GM23338 (cell line): ENCODE measurements around the gene RPTOR.

Experiments used
- CREB1 ChIP-seq: fragments of 250-450 bp; sonication (Bioruptor Pico); IDR thresholded peaks from 2 replicates; pipeline ENCODE4 v1.5.0; 2020; ENCODE audit warnings: low read depth, mild to moderate bottlenecking, moderate library complexity
- EZH2 ChIP-seq: fragments of 200-600 bp; sonication (generic); IDR thresholded peaks from one replicate; pipeline ENCODE4 v1.8.0; 2017; ENCODE audit warnings: antibody characterized with exemption, mild to moderate bottlenecking, low read depth; ENCODE audit not compliant: unreplicated experiment
- EZH2phosphoT487 ChIP-seq: fragments of 200-600 bp; sonication (generic); IDR thresholded peaks from one replicate; pipeline ENCODE4 v1.8.1; 2018; ENCODE audit warnings: antibody characterized with exemption; ENCODE audit not compliant: unreplicated experiment
- JUNB ChIP-seq: IDR thresholded peaks from one replicate; pipeline ENCODE4 v1.6.1; 2016; ENCODE audit warnings: antibody characterized with exemption; ENCODE audit not compliant: unreplicated experiment
- POLR2AphosphoS5 ChIP-seq: IDR thresholded peaks from 2 replicates; pipeline ENCODE4 v1.6.1; 2016; ENCODE audit warnings: antibody characterized with exemption, low read depth
- STAT1 ChIP-seq: IDR thresholded peaks from one replicate; pipeline ENCODE4 v1.6.1; 2016; ENCODE audit warnings: antibody characterized with exemption; ENCODE audit not compliant: unreplicated experiment
- ZNF114 ChIP-seq: fragments of 250-450 bp; sonication (Bioruptor Pico); IDR thresholded peaks from 2 replicates; pipeline ENCODE4 v1.5.0; 2020; ENCODE audit warnings: mild to moderate bottlenecking, moderate library complexity
- ZNF331 ChIP-seq: fragments of 250-450 bp; sonication (Bioruptor Pico); IDR thresholded peaks from 2 replicates; pipeline ENCODE4 v1.5.0; 2020; ENCODE audit warnings: low read depth, mild to moderate bottlenecking, moderate library complexity
- TF ChIP-seq, protein P1 (sequence below), 2 experiments: fragments of 200-600 bp in 1 of 2; sonication (generic) in 1 of 2; conservative IDR thresholded peaks; 2 replicates each; pipeline versions ENCODE4 v1.5.1 to v1.6.1; 2016 to 2017; ENCODE audit warnings: antibody characterized with exemption in 2 of 2, low read depth in 2 of 2, mild to moderate bottlenecking in 2 of 2, moderate library complexity in 1 of 2
- TF ChIP-seq, protein P2 (sequence below): IDR thresholded peaks from one replicate; pipeline ENCODE4 v1.6.1; 2018; ENCODE audit warnings: antibody characterized with exemption; ENCODE audit not compliant: unreplicated experiment
- TF ChIP-seq, protein P3 (sequence below): fragments of 250-450 bp; sonication (Bioruptor Pico); IDR thresholded peaks from 2 replicates; pipeline ENCODE4 v1.5.0; 2020; ENCODE audit warnings: mild to moderate bottlenecking, moderate library complexity
- TF ChIP-seq, protein P4 (sequence below): IDR thresholded peaks from 2 replicates; pipeline ENCODE4 v1.6.1; 2016; ENCODE audit warnings: antibody characterized with exemption

DNA sequence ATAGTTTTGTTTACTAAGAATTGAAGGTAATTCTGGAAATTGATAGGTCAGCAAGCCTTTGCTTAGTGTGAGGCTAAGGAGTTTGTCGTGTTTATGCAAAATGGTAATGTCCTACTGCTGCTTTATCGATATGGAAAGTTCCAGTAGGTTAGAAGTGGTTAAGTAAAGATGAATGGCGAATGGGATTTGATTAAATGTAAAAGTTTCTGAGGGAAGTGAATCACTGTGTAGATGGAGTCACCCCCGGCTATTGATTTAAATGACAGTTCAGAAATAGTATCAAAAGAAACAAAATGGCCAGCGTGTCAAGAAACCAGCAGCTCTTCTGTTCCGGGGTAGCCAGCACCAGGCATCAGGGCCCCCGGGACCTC lies 131.4 kb downstream of the RPTOR start:
- TF ChIP-seq, protein P1, sequence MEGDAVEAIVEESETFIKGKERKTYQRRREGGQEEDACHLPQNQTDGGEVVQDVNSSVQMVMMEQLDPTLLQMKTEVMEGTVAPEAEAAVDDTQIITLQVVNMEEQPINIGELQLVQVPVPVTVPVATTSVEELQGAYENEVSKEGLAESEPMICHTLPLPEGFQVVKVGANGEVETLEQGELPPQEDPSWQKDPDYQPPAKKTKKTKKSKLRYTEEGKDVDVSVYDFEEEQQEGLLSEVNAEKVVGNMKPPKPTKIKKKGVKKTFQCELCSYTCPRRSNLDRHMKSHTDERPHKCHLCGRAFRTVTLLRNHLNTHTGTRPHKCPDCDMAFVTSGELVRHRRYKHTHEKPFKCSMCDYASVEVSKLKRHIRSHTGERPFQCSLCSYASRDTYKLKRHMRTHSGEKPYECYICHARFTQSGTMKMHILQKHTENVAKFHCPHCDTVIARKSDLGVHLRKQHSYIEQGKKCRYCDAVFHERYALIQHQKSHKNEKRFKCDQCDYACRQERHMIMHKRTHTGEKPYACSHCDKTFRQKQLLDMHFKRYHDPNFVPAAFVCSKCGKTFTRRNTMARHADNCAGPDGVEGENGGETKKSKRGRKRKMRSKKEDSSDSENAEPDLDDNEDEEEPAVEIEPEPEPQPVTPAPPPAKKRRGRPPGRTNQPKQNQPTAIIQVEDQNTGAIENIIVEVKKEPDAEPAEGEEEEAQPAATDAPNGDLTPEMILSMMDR (conservative IDR thresholded peaks at IDR 0.05; ENCODE audit: low read depth in 2 of 2), result no peak
- TF ChIP-seq, protein P2, sequence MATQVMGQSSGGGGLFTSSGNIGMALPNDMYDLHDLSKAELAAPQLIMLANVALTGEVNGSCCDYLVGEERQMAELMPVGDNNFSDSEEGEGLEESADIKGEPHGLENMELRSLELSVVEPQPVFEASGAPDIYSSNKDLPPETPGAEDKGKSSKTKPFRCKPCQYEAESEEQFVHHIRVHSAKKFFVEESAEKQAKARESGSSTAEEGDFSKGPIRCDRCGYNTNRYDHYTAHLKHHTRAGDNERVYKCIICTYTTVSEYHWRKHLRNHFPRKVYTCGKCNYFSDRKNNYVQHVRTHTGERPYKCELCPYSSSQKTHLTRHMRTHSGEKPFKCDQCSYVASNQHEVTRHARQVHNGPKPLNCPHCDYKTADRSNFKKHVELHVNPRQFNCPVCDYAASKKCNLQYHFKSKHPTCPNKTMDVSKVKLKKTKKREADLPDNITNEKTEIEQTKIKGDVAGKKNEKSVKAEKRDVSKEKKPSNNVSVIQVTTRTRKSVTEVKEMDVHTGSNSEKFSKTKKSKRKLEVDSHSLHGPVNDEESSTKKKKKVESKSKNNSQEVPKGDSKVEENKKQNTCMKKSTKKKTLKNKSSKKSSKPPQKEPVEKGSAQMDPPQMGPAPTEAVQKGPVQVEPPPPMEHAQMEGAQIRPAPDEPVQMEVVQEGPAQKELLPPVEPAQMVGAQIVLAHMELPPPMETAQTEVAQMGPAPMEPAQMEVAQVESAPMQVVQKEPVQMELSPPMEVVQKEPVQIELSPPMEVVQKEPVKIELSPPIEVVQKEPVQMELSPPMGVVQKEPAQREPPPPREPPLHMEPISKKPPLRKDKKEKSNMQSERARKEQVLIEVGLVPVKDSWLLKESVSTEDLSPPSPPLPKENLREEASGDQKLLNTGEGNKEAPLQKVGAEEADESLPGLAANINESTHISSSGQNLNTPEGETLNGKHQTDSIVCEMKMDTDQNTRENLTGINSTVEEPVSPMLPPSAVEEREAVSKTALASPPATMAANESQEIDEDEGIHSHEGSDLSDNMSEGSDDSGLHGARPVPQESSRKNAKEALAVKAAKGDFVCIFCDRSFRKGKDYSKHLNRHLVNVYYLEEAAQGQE, result no peak
- TF ChIP-seq CREB1 (CRISPR knock-in tag), result no peak
- no peak for TF ChIP-seq POLR2AphosphoS5
- no peak for TF ChIP-seq EZH2
- no peak for TF ChIP-seq ZNF331 (CRISPR knock-in tag)
- TF ChIP-seq, protein P3, sequence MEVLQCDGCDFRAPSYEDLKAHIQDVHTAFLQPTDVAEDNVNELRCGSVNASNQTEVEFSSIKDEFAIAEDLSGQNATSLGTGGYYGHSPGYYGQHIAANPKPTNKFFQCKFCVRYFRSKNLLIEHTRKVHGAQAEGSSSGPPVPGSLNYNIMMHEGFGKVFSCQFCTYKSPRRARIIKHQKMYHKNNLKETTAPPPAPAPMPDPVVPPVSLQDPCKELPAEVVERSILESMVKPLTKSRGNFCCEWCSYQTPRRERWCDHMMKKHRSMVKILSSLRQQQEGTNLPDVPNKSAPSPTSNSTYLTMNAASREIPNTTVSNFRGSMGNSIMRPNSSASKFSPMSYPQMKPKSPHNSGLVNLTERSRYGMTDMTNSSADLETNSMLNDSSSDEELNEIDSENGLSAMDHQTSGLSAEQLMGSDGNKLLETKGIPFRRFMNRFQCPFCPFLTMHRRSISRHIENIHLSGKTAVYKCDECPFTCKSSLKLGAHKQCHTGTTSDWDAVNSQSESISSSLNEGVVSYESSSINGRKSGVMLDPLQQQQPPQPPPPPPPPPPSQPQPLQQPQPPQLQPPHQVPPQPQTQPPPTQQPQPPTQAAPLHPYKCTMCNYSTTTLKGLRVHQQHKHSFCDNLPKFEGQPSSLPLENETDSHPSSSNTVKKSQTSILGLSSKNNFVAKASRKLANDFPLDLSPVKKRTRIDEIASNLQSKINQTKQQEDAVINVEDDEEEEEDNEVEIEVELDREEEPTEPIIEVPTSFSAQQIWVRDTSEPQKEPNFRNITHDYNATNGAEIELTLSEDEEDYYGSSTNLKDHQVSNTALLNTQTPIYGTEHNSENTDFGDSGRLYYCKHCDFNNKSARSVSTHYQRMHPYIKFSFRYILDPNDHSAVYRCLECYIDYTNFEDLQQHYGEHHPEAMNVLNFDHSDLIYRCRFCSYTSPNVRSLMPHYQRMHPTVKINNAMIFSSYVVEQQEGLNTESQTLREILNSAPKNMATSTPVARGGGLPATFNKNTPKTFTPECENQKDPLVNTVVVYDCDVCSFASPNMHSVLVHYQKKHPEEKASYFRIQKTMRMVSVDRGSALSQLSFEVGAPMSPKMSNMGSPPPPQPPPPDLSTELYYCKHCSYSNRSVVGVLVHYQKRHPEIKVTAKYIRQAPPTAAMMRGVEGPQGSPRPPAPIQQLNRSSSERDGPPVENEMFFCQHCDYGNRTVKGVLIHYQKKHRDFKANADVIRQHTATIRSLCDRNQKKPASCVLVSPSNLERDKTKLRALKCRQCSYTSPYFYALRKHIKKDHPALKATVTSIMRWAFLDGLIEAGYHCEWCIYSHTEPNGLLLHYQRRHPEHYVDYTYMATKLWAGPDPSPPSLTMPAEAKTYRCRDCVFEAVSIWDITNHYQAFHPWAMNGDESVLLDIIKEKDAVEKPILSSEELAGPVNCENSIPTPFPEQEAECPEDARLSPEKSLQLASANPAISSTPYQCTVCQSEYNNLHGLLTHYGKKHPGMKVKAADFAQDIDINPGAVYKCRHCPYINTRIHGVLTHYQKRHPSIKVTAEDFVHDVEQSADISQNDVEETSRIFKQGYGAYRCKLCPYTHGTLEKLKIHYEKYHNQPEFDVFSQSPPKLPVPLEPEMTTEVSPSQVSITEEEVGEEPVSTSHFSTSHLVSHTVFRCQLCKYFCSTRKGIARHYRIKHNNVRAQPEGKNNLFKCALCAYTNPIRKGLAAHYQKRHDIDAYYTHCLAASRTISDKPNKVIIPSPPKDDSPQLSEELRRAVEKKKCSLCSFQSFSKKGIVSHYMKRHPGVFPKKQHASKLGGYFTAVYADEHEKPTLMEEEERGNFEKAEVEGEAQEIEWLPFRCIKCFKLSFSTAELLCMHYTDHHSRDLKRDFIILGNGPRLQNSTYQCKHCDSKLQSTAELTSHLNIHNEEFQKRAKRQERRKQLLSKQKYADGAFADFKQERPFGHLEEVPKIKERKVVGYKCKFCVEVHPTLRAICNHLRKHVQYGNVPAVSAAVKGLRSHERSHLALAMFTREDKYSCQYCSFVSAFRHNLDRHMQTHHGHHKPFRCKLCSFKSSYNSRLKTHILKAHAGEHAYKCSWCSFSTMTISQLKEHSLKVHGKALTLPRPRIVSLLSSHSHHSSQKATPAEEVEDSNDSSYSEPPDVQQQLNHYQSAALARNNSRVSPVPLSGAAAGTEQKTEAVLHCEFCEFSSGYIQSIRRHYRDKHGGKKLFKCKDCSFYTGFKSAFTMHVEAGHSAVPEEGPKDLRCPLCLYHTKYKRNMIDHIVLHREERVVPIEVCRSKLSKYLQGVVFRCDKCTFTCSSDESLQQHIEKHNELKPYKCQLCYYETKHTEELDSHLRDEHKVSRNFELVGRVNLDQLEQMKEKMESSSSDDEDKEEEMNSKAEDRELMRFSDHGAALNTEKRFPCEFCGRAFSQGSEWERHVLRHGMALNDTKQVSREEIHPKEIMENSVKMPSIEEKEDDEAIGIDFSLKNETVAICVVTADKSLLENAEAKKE, result no peak
- no peak for TF ChIP-seq ZNF114 (CRISPR knock-in tag)
- no peak for TF ChIP-seq JUNB
- no peak for TF ChIP-seq STAT1
- no peak for TF ChIP-seq EZH2phosphoT487
- TF ChIP-seq, protein P4, sequence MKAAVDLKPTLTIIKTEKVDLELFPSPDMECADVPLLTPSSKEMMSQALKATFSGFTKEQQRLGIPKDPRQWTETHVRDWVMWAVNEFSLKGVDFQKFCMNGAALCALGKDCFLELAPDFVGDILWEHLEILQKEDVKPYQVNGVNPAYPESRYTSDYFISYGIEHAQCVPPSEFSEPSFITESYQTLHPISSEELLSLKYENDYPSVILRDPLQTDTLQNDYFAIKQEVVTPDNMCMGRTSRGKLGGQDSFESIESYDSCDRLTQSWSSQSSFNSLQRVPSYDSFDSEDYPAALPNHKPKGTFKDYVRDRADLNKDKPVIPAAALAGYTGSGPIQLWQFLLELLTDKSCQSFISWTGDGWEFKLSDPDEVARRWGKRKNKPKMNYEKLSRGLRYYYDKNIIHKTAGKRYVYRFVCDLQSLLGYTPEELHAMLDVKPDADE, result no peak
